HG03280 (cell line): Measurements from ENCODE around the gene PIGM.

Source experiments
- ATAC-seq: cut with Tn5 transposase; IDR thresholded peaks from one replicate; pipeline ENCODE4 v1.9.1; 2021; ENCODE audit warnings: mild to moderate bottlenecking, moderate library complexity; ENCODE audit not compliant: unreplicated experiment

PIGM gene

GRCh38 chr1:159992161-159992560 lies 39.6 kb downstream of the PIGM start:
- ATAC-seq: no peak

- ATAC-seq: no peak
Measured at GRCh38 chr1:159991513-159991912, 40.3 kb downstream of the PIGM start.

- no peak for ATAC-seq
Measured at GRCh38 chr1:159990005-159990404, 41.8 kb downstream of the PIGM start.

GRCh38 chr1:159989581-159989980 lies 42.2 kb downstream of the PIGM start:
- ATAC-seq: no peak

GRCh38 chr1:159988006-159988405 lies 43.8 kb downstream of the PIGM start:
- no peak for ATAC-seq

- no peak for ATAC-seq
Measured at GRCh38 chr1:159987186-159987585, 44.6 kb downstream of the PIGM start.

GRCh38 chr1:159986531-159986930 lies 45.3 kb downstream of the PIGM start:
- no peak for ATAC-seq

GRCh38 chr1:159986093-159986492 lies 45.7 kb downstream of the PIGM start:
- ATAC-seq: no peak

GRCh38 chr1:159985473-159985872 lies 46.3 kb downstream of the PIGM start:
- no peak for ATAC-seq

- ATAC-seq: no peak
Measured at GRCh38 chr1:159983681-159984080, 48.1 kb downstream of the PIGM start.

- ATAC-seq: no peak
Measured at GRCh38 chr1:159982280-159982679, 49.5 kb downstream of the PIGM start.

- no peak for ATAC-seq
Measured at GRCh38 chr1:159981351-159982055, 50.3 kb downstream of the PIGM start.

- no peak for ATAC-seq
Measured at GRCh38 chr1:159980786-159981185, 51.0 kb downstream of the PIGM start.

- ATAC-seq: no peak
Measured at GRCh38 chr1:159980076-159980475, 51.7 kb downstream of the PIGM start.

GRCh38 chr1:159979257-159979656 lies 52.5 kb downstream of the PIGM start:
- no peak for ATAC-seq

- no peak for ATAC-seq
Measured at GRCh38 chr1:159978107-159978398, 53.7 kb downstream of the PIGM start.

- no peak for ATAC-seq
Measured at GRCh38 chr1:159977364-159978106, 54.3 kb downstream of the PIGM start.
